C4-2B (cell line): ENCODE results near the gene FAM13A.

Experiments used
- CTCF ChIP-seq: fragments of 450-650 bp; conservative IDR thresholded peaks from 2 replicates; pipeline ENCODE4 v1.5.1; 2017; ENCODE audit warnings: mild to moderate bottlenecking
- ZFX ChIP-seq: fragments of 450-650 bp; IDR thresholded peaks from 2 replicates; pipeline ENCODE4 v1.6.1; 2017

GRCh38 chr4:88957570-88957969, 99.4 kb downstream of the FAM13A start:
- TF ChIP-seq CTCF: no peak
- no peak for TF ChIP-seq ZFX
